Heart right ventricle (tissue), 16 donors: ENCODE measurements around the gene GPS1. TPM values are rescaled to one million over a fixed set of nuclear protein-coding genes. Genes with fewer than 3 reads are reported as not detected.

ENCODE experiments used
- ATAC-seq, 8 donors: fragments of 200-7000 bp; cut with Tn5 transposase; one replicate each; pipeline ENCODE4 v1.9.1; 2020; ENCODE audit warnings: mild to moderate bottlenecking in 8 of 8, moderate library complexity in 8 of 8, moderate number of reproducible peaks in 1 of 8
- DNase-seq, 2 donors: peaks; one replicate each; pipeline ENCODE4 v3.0.0-alpha.2; 2020
- H3K27ac ChIP-seq, 10 donors: fragments of 200-600 bp; sonication (generic) in 2 of 10; one replicate each; pipeline versions ENCODE4 v1.5.0 to v1.8.0; 2020 to 2022; ENCODE audit warnings: mild to moderate bottlenecking in 3 of 10
- H3K27me3 ChIP-seq, 7 donors: fragments of 200-600 bp; one replicate each; pipeline ENCODE4 v1.8.0; 2021 to 2022; ENCODE audit warnings: mild to moderate bottlenecking in 2 of 7
- H3K36me3 ChIP-seq, 9 donors: fragments of 200-600 bp; sonication (generic) in 1 of 9; one replicate each; pipeline versions ENCODE4 v1.5.0 to v1.8.0; 2020 to 2022; ENCODE audit warnings: mild to moderate bottlenecking in 2 of 9
- H3K4me1 ChIP-seq, 9 donors: fragments of 200-600 bp; sonication (generic) in 1 of 9; one replicate each; pipeline versions ENCODE4 v1.5.0 to v1.8.0; 2020 to 2022; ENCODE audit warnings: mild to moderate bottlenecking in 4 of 9
- H3K4me3 ChIP-seq, 10 donors: fragments of 200-600 bp; sonication (generic) in 2 of 10; one replicate each; pipeline versions ENCODE4 v1.5.0 to v1.8.0; 2020 to 2022; ENCODE audit warnings: mild to moderate bottlenecking in 7 of 10, moderate library complexity in 2 of 10
- H3K9me3 ChIP-seq, 11 donors: fragments of 200-600 bp in 10 of 11; sonication (generic) in 2 of 11; one replicate each; pipeline versions ENCODE4 v1.5.0 to v1.8.0; 2013 to 2022; ENCODE audit warnings: mild to moderate bottlenecking in 2 of 11, control low read depth in 1 of 11, moderate library complexity in 1 of 11
- CTCF ChIP-seq, 9 donors: fragments of 200-600 bp; sonication (generic) in 2 of 9; IDR thresholded peaks; one replicate each; pipeline versions ENCODE4 v1.5.0 to v1.8.0; 2021 to 2022; ENCODE audit warnings: antibody characterized with exemption in 9 of 9, mild to moderate bottlenecking in 5 of 9, moderate library complexity in 1 of 9
- WGBS, 2 donors: extraction: QIAGEN DNeasy Blood & Tissue Kit; methylation state at CpG; one replicate each; pipeline ENCODE4 v1.1.7; 2013; ENCODE audit warnings: inconsistent platforms in 1 of 2; 5-methylcytosine and 5-hydroxymethylcytosine counted together
- intact Hi-C, 10 donors: fragments of 100-400 bp; cut with DNase I; formaldehyde crosslinking; loops; one replicate each; pipeline versions ENCODE4 v1.11.1 to v1.14.2; 2022
- polyA plus RNA-seq, 2 donors: library from polyadenylated mRNA; stranded (reverse); fragments of 200-250 nt; gene quantifications; one replicate each; pipeline ENCODE4 v1.2.3, GENCODE V29; 2013
- total RNA-seq, 10 donors: library from RNA; stranded (reverse); fragmentation: NEBNext Ultra II Directional in 3 of 10; extraction: Animal tissue kit (Norgen Biotek cat#: 25700) in 3 of 10; gene quantifications; one replicate each; pipeline versions ENCODE4 v1.2.1 to v1.2.4, GENCODE V29; 2021 to 2023
- donor health status: Arrhythmogenic right ventricular cardiomyopathy.
- donor health status: ischemic (EF 13 %, LVEDD 7.1; RV severe dilation, severe dysfunction).
- donor health status: healthy with polysubstance abuse.
- donor health status: DM: no; HTN: yes; CAD: no.
- donor health status: DM: no; HTN: no; CAD: no.
- donor health status: ischemic (EF 25% LVEDD 6.9; RV normal size, moderate dysfunction).
- donor health status: ischemic (EF 25% LVEDD 5.7; RV mildly dilated, moderate dysfunction).
- donor health status: healthy.
- donor health status: DM: yes; HTN: yes; CAD: no.
- donor health status: Ischemic cardiomyopathy.
- donor health status: ischemic (EF 35%, LVEDD 5.7; RV mildly dilated, moderate dysfunction).
- donor health status: nonischemic (EF 11% LVEDD 7.7; RV severe dilation, severe dysfunction).
- donor health status: DM: yes; HTN: yes; CAD: no.
- donor health status: PGD.
- donor health status: ischemic (EF 29% LVEDD 5.4; RV normal size, mild dysfunction).
- donor health status: nonischemic (EF 23%, LVEDD 6.1; RV moderate dilation, normal function).

GPS1 gene
- total and polyA plus RNA-seq, 12 donors = 68.9 to 183 (median 81.9) TPM

GRCh38 chr17:82054351-82055022 is 2.8 kb downstream of the GPS1 start:
- intact Hi-C loops = loop anchor here in 1 of 10 donors (5.0 kb wide), 1 partner anchor 43 kb away; the partner anchor contains the start of gene FASN
- ATAC-seq (no peak), DNase-seq (peak in 1 of 2 donors; percentile 7)
- H3K9me3 ChIP-seq = no peaks in the 10 kb centered on the region
- H3K36me3 ChIP-seq = peaks cover 3 to 73% (median 27%) of the 10 kb centered on the region in 9 donors
- no peak for TF ChIP-seq CTCF (IDR thresholded peaks at IDR 0.05)
- H3K27ac ChIP-seq = no peak overlapping the region
- H3K4me1 ChIP-seq = peaks cover 12 to 36% (median 28%) of the 10 kb centered on the region in 9 donors
- no peak overlapping the region for H3K4me3 ChIP-seq
- 87 to 88% methylated on average over 38 of the region's 38 CpGs for WGBS, 2 donors
- no peaks in the 10 kb centered on the region for H3K27me3 ChIP-seq

- Histone ChIP-seq H3K27me3 (no peaks in the 10 kb centered on the region), H3K27ac (no peak overlapping the region), H3K36me3 (peaks cover 3 to 74% (median 22%) of the 10 kb centered on the region in 9 donors), H3K4me1 (peaks cover 12 to 28% (median 24%) of the 10 kb centered on the region in 9 donors), H3K4me3 (no peak overlapping the region), H3K9me3 (no peaks in the 10 kb centered on the region)
- 84 to 85% methylated on average over 26 of the region's 26 CpGs for WGBS, 2 donors
- ATAC-seq (no peak), DNase-seq (no peak)
- no peak for TF ChIP-seq CTCF (IDR thresholded peaks at IDR 0.05)
- intact Hi-C loops = no loop called here
These were observed 3.6 kb downstream of the GPS1 start for GRCh38 chr17:82055023-82055964.

GRCh38 chr17:82055965-82056728 is 4.4 kb downstream of the GPS1 start:
- H3K4me1 ChIP-seq = peaks cover 8 to 20% (median 16%) of the 10 kb centered on the region in 9 donors
- H3K27ac ChIP-seq = no peak overlapping the region
- 88 to 91% methylated on average over 28 of the region's 28 CpGs for WGBS, 2 donors
- no peak overlapping the region for H3K4me3 ChIP-seq
- TF ChIP-seq CTCF (IDR thresholded peaks at IDR 0.05) = no peak
- DNase-seq (no peak), ATAC-seq (no peak)
- no peaks in the 10 kb centered on the region for H3K27me3 ChIP-seq
- no peaks in the 10 kb centered on the region for H3K9me3 ChIP-seq
- H3K36me3 ChIP-seq = peaks cover 3 to 81% (median 30%) of the 10 kb centered on the region in 9 donors
- intact Hi-C loops = no loop called here
